H9 (cell line): Measurements from ENCODE around the gene ATP13A3. TPM values are rescaled to one million over a fixed set of nuclear protein-coding genes. Genes with fewer than 3 reads are reported as not detected.

Source experiments
- DNase-seq: peaks from one replicate; pipeline ENCODE4 v3.0.0-alpha.2; 2017
- H2AFZ ChIP-seq: one replicate; pipeline ENCODE4 v1.6.1; 2013; ENCODE audit warnings: mild to moderate bottlenecking, low read length, control low read depth, moderate library complexity
- H2AK5ac ChIP-seq: 2 replicates; pipeline ENCODE4 v1.6.1; 2013; ENCODE audit warnings: low read length, control low read depth, mixed read lengths; ENCODE audit not compliant: insufficient read length
- H2BK120ac ChIP-seq: one replicate; pipeline ENCODE4 v1.6.1; 2013; ENCODE audit warnings: low read depth, mild to moderate bottlenecking, low read length, control low read depth, inconsistent platforms; ENCODE audit not compliant: poor library complexity, severe bottlenecking
- H2BK12ac ChIP-seq: 2 replicates; pipeline ENCODE4 v1.6.1; 2013; ENCODE audit warnings: low read length, control low read depth, mixed read lengths, low read depth; ENCODE audit not compliant: insufficient read length
- H2BK15ac ChIP-seq: 2 replicates; pipeline ENCODE4 v1.6.1; 2013; ENCODE audit warnings: low read depth, low read length, control low read depth
- H2BK20ac ChIP-seq: one replicate; pipeline ENCODE4 v1.6.1; 2013; ENCODE audit warnings: low read depth, mild to moderate bottlenecking, low read length, control low read depth, inconsistent platforms; ENCODE audit not compliant: poor library complexity, severe bottlenecking
- H2BK5ac ChIP-seq: 2 replicates; pipeline ENCODE4 v1.6.1; 2013; ENCODE audit warnings: low read length, control low read depth, mixed read lengths; ENCODE audit not compliant: insufficient read length
- H3K14ac ChIP-seq: 2 replicates; pipeline ENCODE4 v1.6.1; 2013; ENCODE audit warnings: low read length, control low read depth; ENCODE audit not compliant: insufficient read depth
- H3K18ac ChIP-seq: 2 replicates; pipeline ENCODE4 v1.6.1; 2013; ENCODE audit warnings: low read depth, mild to moderate bottlenecking, mixed read lengths, low read length, control low read depth; ENCODE audit not compliant: insufficient read length
- H3K23ac ChIP-seq: 2 replicates; pipeline ENCODE4 v1.6.1; 2013; ENCODE audit warnings: low read length, control low read depth, mixed read lengths, low read depth; ENCODE audit not compliant: insufficient read length
- H3K23me2 ChIP-seq: 2 replicates; pipeline ENCODE4 v1.6.1; 2013; ENCODE audit warnings: low read depth, mild to moderate bottlenecking, mixed read lengths, low read length, control low read depth; ENCODE audit not compliant: insufficient read length, poor library complexity, severe bottlenecking
- H3K27ac ChIP-seq: 2 replicates; pipeline ENCODE4 v1.5.1; 2013; ENCODE audit warnings: low read length, control low read depth, mixed read lengths, low read depth; ENCODE audit not compliant: insufficient read length
- H3K27me3 ChIP-seq: 2 replicates; pipeline ENCODE4 v1.6.1; 2013; ENCODE audit warnings: low read length, control low read depth, inconsistent platforms; ENCODE audit not compliant: insufficient read depth
- H3K4ac ChIP-seq: 2 replicates; pipeline ENCODE4 v1.6.1; 2013; ENCODE audit warnings: low read depth, mild to moderate bottlenecking, control low read depth, inconsistent platforms, low read length, moderate library complexity
- H3K4me1 ChIP-seq: 2 replicates; pipeline ENCODE4 v1.6.1; 2013; ENCODE audit warnings: low read length, control low read depth, inconsistent platforms; ENCODE audit not compliant: insufficient read depth
- H3K4me2 ChIP-seq: 2 replicates; pipeline ENCODE4 v1.6.1; 2013; ENCODE audit warnings: low read length, control low read depth, mixed read lengths; ENCODE audit not compliant: insufficient read length, insufficient read depth
- H3K56ac ChIP-seq: 2 replicates; pipeline ENCODE4 v1.6.1; 2013; ENCODE audit warnings: low read depth, mild to moderate bottlenecking, mixed read lengths, low read length, control low read depth; ENCODE audit not compliant: insufficient read length
- H3K79me1 ChIP-seq: 2 replicates; pipeline ENCODE4 v1.6.1; 2013; ENCODE audit warnings: low read depth, mild to moderate bottlenecking, moderate library complexity, low read length, control low read depth, inconsistent platforms; ENCODE audit not compliant: insufficient read depth, poor library complexity, severe bottlenecking
- H3K79me2 ChIP-seq: 2 replicates; pipeline ENCODE4 v1.6.1; 2013; ENCODE audit warnings: low read length, control low read depth, inconsistent platforms; ENCODE audit not compliant: insufficient read depth
- H3K9ac ChIP-seq: 2 replicates; pipeline ENCODE4 v1.6.1; 2013; ENCODE audit warnings: low read length, control low read depth, mixed read lengths; ENCODE audit not compliant: insufficient read length; ENCODE audit errors: extremely low read depth
- H3K9me3 ChIP-seq: one replicate; pipeline ENCODE4 v1.6.1; 2013; ENCODE audit warnings: low read depth, low read length, inconsistent platforms; ENCODE audit not compliant: control insufficient read depth
- H3T11ph ChIP-seq: one replicate; pipeline ENCODE4 v1.6.1; 2013; ENCODE audit warnings: mild to moderate bottlenecking, low read length, control low read depth, inconsistent platforms
- H4K20me1 ChIP-seq: one replicate; pipeline ENCODE4 v1.6.1; 2013; ENCODE audit not compliant: control insufficient read depth, insufficient read length, insufficient read depth
- H4K5ac ChIP-seq: 2 replicates; pipeline ENCODE4 v1.6.1; 2013; ENCODE audit warnings: low read depth, mild to moderate bottlenecking, mixed read lengths, low read length, control low read depth; ENCODE audit not compliant: insufficient read length
- H4K8ac ChIP-seq: replicated peaks from 2 replicates; pipeline ENCODE4 v1.6.1; 2013; ENCODE audit warnings: low read length, control low read depth, mixed read lengths, low read depth; ENCODE audit not compliant: insufficient read length
- H4K91ac ChIP-seq: 2 replicates; pipeline ENCODE4 v1.6.1; 2013; ENCODE audit warnings: low read depth, mild to moderate bottlenecking, moderate library complexity, mixed read lengths, low read length, control low read depth; ENCODE audit not compliant: insufficient read length
- H3K27ac Mint-ChIP-seq, 3 experiments: 2 replicates in 2 of 3; 3 replicates in 1 of 3; pipeline ENCODE4 v1.8.0; 2020 to 2021; ENCODE audit warnings: mixed read lengths in 3 of 3, mild to moderate bottlenecking in 1 of 3, moderate library complexity in 1 of 3
- H3K27me3 Mint-ChIP-seq: 2 replicates; pipeline ENCODE4 v1.8.0; 2021; ENCODE audit warnings: low read depth, mild to moderate bottlenecking, moderate library complexity, mixed read lengths
- H3K36me3 Mint-ChIP-seq, 3 experiments: 2 replicates in 2 of 3; 3 replicates in 1 of 3; pipeline ENCODE4 v1.8.0; 2020 to 2021; ENCODE audit warnings: low read depth in 3 of 3, mixed read lengths in 3 of 3; ENCODE audit not compliant: insufficient read depth in 1 of 3
- H3K4me1 Mint-ChIP-seq, 2 experiments: 2 replicates each; pipeline ENCODE4 v1.8.0; 2020; ENCODE audit warnings: mixed read lengths in 2 of 2
- H3K4me3 Mint-ChIP-seq, 2 experiments: 2 replicates in 1 of 2; 3 replicates in 1 of 2; pipeline ENCODE4 v1.8.0; 2020 to 2021; ENCODE audit warnings: mild to moderate bottlenecking in 2 of 2, mixed read lengths in 2 of 2, moderate library complexity in 1 of 2
- H3K9me3 Mint-ChIP-seq, 2 experiments: 2 replicates in 1 of 2; 3 replicates in 1 of 2; pipeline ENCODE4 v1.8.0; 2020; ENCODE audit warnings: mild to moderate bottlenecking in 2 of 2, mixed read lengths in 2 of 2, moderate library complexity in 1 of 2
- CTCF ChIP-seq: fragments of 200-600 bp; sonication (generic); conservative IDR thresholded peaks from 3 replicates; pipeline ENCODE4 v1.8.0; 2021; ENCODE audit warnings: antibody characterized with exemption, mild to moderate bottlenecking
- WGBS: extraction: QIAGEN DNeasy Blood & Tissue Kit; methylation state at CpG from one replicate; pipeline ENCODE4 v1.1.7; 2013; ENCODE audit warnings: missing lambda C conversion rate, low lambda C conversion rate, mixed read lengths; ENCODE audit not compliant: insufficient read length; ENCODE audit errors: extremely low coverage; 5-methylcytosine and 5-hydroxymethylcytosine counted together
- total RNA-seq: library from RNA; stranded (reverse); gene quantifications from 2 replicates; pipeline ENCODE4 v1.2.1, GENCODE V29; 2021

ATP13A3 gene
- total RNA-seq, 1 experiment from 2014 or later: 78.5 TPM

GRCh38 chr3:194374935-194375334 lies 111.9 kb downstream of the ATP13A3 start:
- H3K4ac ChIP-seq: no peak overlapping the region
- H2AK5ac ChIP-seq: no peak overlapping the region
- H3K27ac ChIP-seq: no peak overlapping the region
- no CpG with 5 or more reads among the region's 10 CpGs for WGBS
- H3K4me1 ChIP-seq: no peaks in the 10 kb centered on the region; the same call in 1 of the 2 replicates
- H2BK15ac ChIP-seq: no peak overlapping the region
- H3T11ph ChIP-seq: no peak overlapping the region
- no peak overlapping the region for H3K9ac ChIP-seq
- H2BK20ac ChIP-seq: no peak overlapping the region
- H3K23me2 ChIP-seq: no peaks in the 10 kb centered on the region
- no peaks in the 10 kb centered on the region for H3K27me3 ChIP-seq
- no peak overlapping the region for H2BK5ac ChIP-seq
- H3K14ac ChIP-seq: no peak overlapping the region
- no peak for TF ChIP-seq CTCF
- H3K79me1 ChIP-seq: no peaks in the 10 kb centered on the region
- H3K18ac ChIP-seq: no peak overlapping the region
- no peaks in the 10 kb centered on the region for H4K20me1 ChIP-seq
- DNase-seq: no peak
- Mint-ChIP-seq H3K9me3 (no peaks in the 10 kb centered on the region; a peak in 1 of 5 replicates), H3K4me3 (no peak overlapping the region; a peak in 2 of 5 replicates), H3K36me3 (no peaks in the 10 kb centered on the region; a peak in 1 of 7 replicates), H3K27me3 (peaks cover 5% of the 10 kb centered on the region), H3K27ac (peak overlapping the region in 1 of 3 experiments; percentile 69; a peak in 1 of 7 replicates), H3K4me1 (peaks cover 26 to 50% of the 10 kb centered on the region in 2 experiments)
- no peak overlapping the region for H4K91ac ChIP-seq
- no peaks in the 10 kb centered on the region for H3K79me2 ChIP-seq
- no peak overlapping the region for H2BK120ac ChIP-seq
- no peak overlapping the region for H2BK12ac ChIP-seq
- no peak overlapping the region for H3K23ac ChIP-seq
- H3K4me2 ChIP-seq: no peak overlapping the region
- H4K8ac ChIP-seq: no peak overlapping the region
- H3K56ac ChIP-seq: no peak overlapping the region
- H2AFZ ChIP-seq: no peak overlapping the region
- no peak overlapping the region for H4K5ac ChIP-seq
- no peaks in the 10 kb centered on the region for H3K9me3 ChIP-seq
